GM23338 (cell line): ENCODE measurements around the gene MLLT3. TPM values are rescaled to one million over a fixed set of nuclear protein-coding genes. Genes with fewer than 3 reads are reported as not detected.

ENCODE experiments used
- ATAC-seq: fragments of 200-7000 bp; cut with Tn5 transposase; 3 replicates; pipeline ENCODE4 v1.9.1; 2020
- DNase-seq: peaks from one replicate; pipeline ENCODE4 v3.0.0-alpha.2; 2015; ENCODE audit warnings: low spot score
- H2AFZ ChIP-seq: fragments of 200-600 bp; sonication (generic); 2 replicates; pipeline ENCODE4 v1.8.0; 2016; ENCODE audit warnings: antibody characterized with exemption, mild to moderate bottlenecking, moderate library complexity
- H3F3A ChIP-seq: fragments of 200-600 bp; sonication (generic); replicated peaks from 2 replicates; pipeline ENCODE4 v1.8.0; 2017; ENCODE audit warnings: antibody characterized with exemption, mixed run types, low read depth
- H3K27ac ChIP-seq: fragments of 200-600 bp; sonication (generic); 2 replicates; pipeline ENCODE4 v1.6.1; 2016; ENCODE audit warnings: low read depth
- H3K27me3 ChIP-seq: fragments of 200-600 bp; sonication (generic); 2 replicates; pipeline ENCODE4 v1.8.0; 2016; ENCODE audit warnings: mild to moderate bottlenecking, mixed run types, moderate library complexity; ENCODE audit not compliant: insufficient read depth
- H3K36me3 ChIP-seq: fragments of 200-600 bp; sonication (generic); 2 replicates; pipeline ENCODE4 v1.8.0; 2016; ENCODE audit warnings: mild to moderate bottlenecking; ENCODE audit not compliant: insufficient read depth
- H3K4me1 ChIP-seq: fragments of 200-600 bp; sonication (generic); 2 replicates; pipeline ENCODE4 v1.8.0; 2016; ENCODE audit warnings: mild to moderate bottlenecking, moderate library complexity; ENCODE audit not compliant: insufficient read depth
- H3K4me2 ChIP-seq: fragments of 200-600 bp; sonication (generic); 2 replicates; pipeline ENCODE4 v1.7.1; 2017; ENCODE audit warnings: mixed run types
- H3K4me3 ChIP-seq: fragments of 200-600 bp; sonication (generic); 2 replicates; pipeline ENCODE4 v1.6.1; 2016; ENCODE audit warnings: mixed run types
- H3K79me2 ChIP-seq: fragments of 200-600 bp; sonication (generic); replicated peaks from 2 replicates; pipeline ENCODE4 v1.8.0; 2017; ENCODE audit warnings: mild to moderate bottlenecking; ENCODE audit not compliant: insufficient read depth
- H3K9me2 ChIP-seq: fragments of 200-600 bp; sonication (generic); 2 replicates; pipeline ENCODE4 v1.8.0; 2017; ENCODE audit not compliant: insufficient read depth
- H4K20me1 ChIP-seq: fragments of 200-600 bp; sonication (generic); replicated peaks from 2 replicates; pipeline ENCODE4 v1.8.0; 2017; ENCODE audit warnings: mild to moderate bottlenecking; ENCODE audit not compliant: insufficient read depth
- H3K27ac Mint-ChIP-seq: 2 replicates; pipeline ENCODE4 v1.8.0; 2020; ENCODE audit warnings: inconsistent platforms, mild to moderate bottlenecking, moderate library complexity, mixed read lengths
- H3K27me3 Mint-ChIP-seq: 3 replicates; pipeline ENCODE4 v1.8.0; 2022; ENCODE audit warnings: low read depth, mild to moderate bottlenecking, moderate library complexity, mixed read lengths, inconsistent platforms; ENCODE audit not compliant: insufficient read depth, poor library complexity
- H3K36me3 Mint-ChIP-seq: 3 replicates; pipeline ENCODE4 v1.8.0; 2021; ENCODE audit warnings: low read depth, mild to moderate bottlenecking, inconsistent platforms, moderate library complexity, mixed read lengths
- H3K4me1 Mint-ChIP-seq: 3 replicates; pipeline ENCODE4 v1.8.0; 2020; ENCODE audit warnings: mild to moderate bottlenecking, inconsistent platforms, mixed read lengths
- H3K4me3 Mint-ChIP-seq: 3 replicates; pipeline ENCODE4 v1.8.0; 2021; ENCODE audit warnings: moderate library complexity, mild to moderate bottlenecking, inconsistent platforms, mixed read lengths
- H3K9me3 Mint-ChIP-seq: 3 replicates; pipeline ENCODE4 v1.8.0; 2020; ENCODE audit warnings: moderate library complexity, mild to moderate bottlenecking, inconsistent platforms, mixed read lengths
- CREB1 ChIP-seq: fragments of 250-450 bp; sonication (Bioruptor Pico); IDR thresholded peaks from 2 replicates; pipeline ENCODE4 v1.5.0; 2020; ENCODE audit warnings: low read depth, mild to moderate bottlenecking, moderate library complexity
- EZH2 ChIP-seq: fragments of 200-600 bp; sonication (generic); IDR thresholded peaks from one replicate; pipeline ENCODE4 v1.8.0; 2017; ENCODE audit warnings: antibody characterized with exemption, mild to moderate bottlenecking, low read depth; ENCODE audit not compliant: unreplicated experiment
- EZH2phosphoT487 ChIP-seq: fragments of 200-600 bp; sonication (generic); IDR thresholded peaks from one replicate; pipeline ENCODE4 v1.8.1; 2018; ENCODE audit warnings: antibody characterized with exemption; ENCODE audit not compliant: unreplicated experiment
- JUNB ChIP-seq: IDR thresholded peaks from one replicate; pipeline ENCODE4 v1.6.1; 2016; ENCODE audit warnings: antibody characterized with exemption; ENCODE audit not compliant: unreplicated experiment
- NANOG ChIP-seq: IDR thresholded peaks from 2 replicates; pipeline ENCODE4 v1.6.1; 2016; ENCODE audit warnings: antibody characterized with exemption, borderline replicate concordance
- POLR2AphosphoS5 ChIP-seq: IDR thresholded peaks from 2 replicates; pipeline ENCODE4 v1.6.1; 2016; ENCODE audit warnings: antibody characterized with exemption, low read depth
- STAT1 ChIP-seq: IDR thresholded peaks from one replicate; pipeline ENCODE4 v1.6.1; 2016; ENCODE audit warnings: antibody characterized with exemption; ENCODE audit not compliant: unreplicated experiment
- ZNF114 ChIP-seq: fragments of 250-450 bp; sonication (Bioruptor Pico); IDR thresholded peaks from 2 replicates; pipeline ENCODE4 v1.5.0; 2020; ENCODE audit warnings: mild to moderate bottlenecking, moderate library complexity
- ZNF331 ChIP-seq: fragments of 250-450 bp; sonication (Bioruptor Pico); IDR thresholded peaks from 2 replicates; pipeline ENCODE4 v1.5.0; 2020; ENCODE audit warnings: low read depth, mild to moderate bottlenecking, moderate library complexity
- polyA plus RNA-seq: library from polyadenylated mRNA; unstranded; fragments of >200 nt; fragmentation: Nextera tagmentation; extraction: Ambion mirVana; gene quantifications from 2 replicates; pipeline ENCODE4 v1.2.1, GENCODE V29; 2016
- total RNA-seq: library from RNA; depleted of rRNA; stranded (reverse); fragments of >200 nt; shearing (Covaris generic); gene quantifications from 2 replicates; pipeline ENCODE4 v1.2.3, GENCODE V29; 2014
- TF ChIP-seq, protein P1 (sequence below): fragments of 250-450 bp; sonication (Bioruptor Pico); IDR thresholded peaks from 2 replicates; pipeline ENCODE4 v1.5.0; 2020; ENCODE audit warnings: mild to moderate bottlenecking, moderate library complexity
- TF ChIP-seq, protein P2 (sequence below): IDR thresholded peaks from one replicate; pipeline ENCODE4 v1.6.1; 2018; ENCODE audit warnings: antibody characterized with exemption; ENCODE audit not compliant: unreplicated experiment
- TF ChIP-seq, protein P3 (sequence below), 2 experiments: fragments of 200-600 bp in 1 of 2; sonication (generic) in 1 of 2; conservative IDR thresholded peaks; 2 replicates each; pipeline versions ENCODE4 v1.5.1 to v1.6.1; 2016 to 2017; ENCODE audit warnings: antibody characterized with exemption in 2 of 2, low read depth in 2 of 2, mild to moderate bottlenecking in 2 of 2, moderate library complexity in 1 of 2
- TF ChIP-seq, protein P4 (sequence below): IDR thresholded peaks from 2 replicates; pipeline ENCODE4 v1.6.1; 2016; ENCODE audit warnings: antibody characterized with exemption

Gene MLLT3
- total and polyA plus RNA-seq, 2 experiments from 2014 or later, result 7.5 to 9.5 TPM

DNA sequence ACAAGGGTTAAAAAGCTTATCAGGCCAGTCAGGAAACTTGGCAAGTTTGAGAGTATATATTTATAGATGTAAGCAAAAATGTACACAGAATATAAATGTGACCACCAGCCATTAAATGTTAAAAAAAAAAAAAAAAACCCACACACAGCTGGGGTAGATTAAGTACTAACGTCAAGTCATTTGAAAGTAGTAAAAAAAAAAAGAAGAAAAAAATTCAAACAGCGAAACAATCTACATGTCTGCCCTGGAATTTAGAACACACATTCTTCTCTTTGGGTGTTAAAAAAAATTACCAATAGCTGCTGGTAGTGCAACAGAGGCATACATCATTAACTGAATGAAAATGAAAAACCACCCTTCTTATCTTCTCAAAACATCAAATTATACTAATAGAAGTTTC lies 269.7 kb downstream of the MLLT3 start:
- Mint-ChIP-seq H3K36me3 (no peaks in the 10 kb centered on the region), H3K9me3 (no peaks in the 10 kb centered on the region), H3K27me3 (peaks cover 2% of the 10 kb centered on the region), H3K4me3 (no peak overlapping the region), H3K4me1 (peaks cover 49% of the 10 kb centered on the region), H3K27ac (no peak overlapping the region)
- Histone ChIP-seq H3K27ac (no peak overlapping the region), H3K27me3 (no peaks in the 10 kb centered on the region), H3K79me2 (no peaks in the 10 kb centered on the region), H3K36me3 (no peaks in the 10 kb centered on the region), H4K20me1 (no peaks in the 10 kb centered on the region), H2AFZ (no peak overlapping the region), H3K4me1 (peaks cover 21% of the 10 kb centered on the region), H3K4me2 (no peak overlapping the region), H3K9me2 (no peaks in the 10 kb centered on the region), H3F3A (no peaks in the 10 kb centered on the region), H3K4me3 (no peak overlapping the region)
- no peak for DNase-seq
- TF ChIP-seq, protein P1, sequence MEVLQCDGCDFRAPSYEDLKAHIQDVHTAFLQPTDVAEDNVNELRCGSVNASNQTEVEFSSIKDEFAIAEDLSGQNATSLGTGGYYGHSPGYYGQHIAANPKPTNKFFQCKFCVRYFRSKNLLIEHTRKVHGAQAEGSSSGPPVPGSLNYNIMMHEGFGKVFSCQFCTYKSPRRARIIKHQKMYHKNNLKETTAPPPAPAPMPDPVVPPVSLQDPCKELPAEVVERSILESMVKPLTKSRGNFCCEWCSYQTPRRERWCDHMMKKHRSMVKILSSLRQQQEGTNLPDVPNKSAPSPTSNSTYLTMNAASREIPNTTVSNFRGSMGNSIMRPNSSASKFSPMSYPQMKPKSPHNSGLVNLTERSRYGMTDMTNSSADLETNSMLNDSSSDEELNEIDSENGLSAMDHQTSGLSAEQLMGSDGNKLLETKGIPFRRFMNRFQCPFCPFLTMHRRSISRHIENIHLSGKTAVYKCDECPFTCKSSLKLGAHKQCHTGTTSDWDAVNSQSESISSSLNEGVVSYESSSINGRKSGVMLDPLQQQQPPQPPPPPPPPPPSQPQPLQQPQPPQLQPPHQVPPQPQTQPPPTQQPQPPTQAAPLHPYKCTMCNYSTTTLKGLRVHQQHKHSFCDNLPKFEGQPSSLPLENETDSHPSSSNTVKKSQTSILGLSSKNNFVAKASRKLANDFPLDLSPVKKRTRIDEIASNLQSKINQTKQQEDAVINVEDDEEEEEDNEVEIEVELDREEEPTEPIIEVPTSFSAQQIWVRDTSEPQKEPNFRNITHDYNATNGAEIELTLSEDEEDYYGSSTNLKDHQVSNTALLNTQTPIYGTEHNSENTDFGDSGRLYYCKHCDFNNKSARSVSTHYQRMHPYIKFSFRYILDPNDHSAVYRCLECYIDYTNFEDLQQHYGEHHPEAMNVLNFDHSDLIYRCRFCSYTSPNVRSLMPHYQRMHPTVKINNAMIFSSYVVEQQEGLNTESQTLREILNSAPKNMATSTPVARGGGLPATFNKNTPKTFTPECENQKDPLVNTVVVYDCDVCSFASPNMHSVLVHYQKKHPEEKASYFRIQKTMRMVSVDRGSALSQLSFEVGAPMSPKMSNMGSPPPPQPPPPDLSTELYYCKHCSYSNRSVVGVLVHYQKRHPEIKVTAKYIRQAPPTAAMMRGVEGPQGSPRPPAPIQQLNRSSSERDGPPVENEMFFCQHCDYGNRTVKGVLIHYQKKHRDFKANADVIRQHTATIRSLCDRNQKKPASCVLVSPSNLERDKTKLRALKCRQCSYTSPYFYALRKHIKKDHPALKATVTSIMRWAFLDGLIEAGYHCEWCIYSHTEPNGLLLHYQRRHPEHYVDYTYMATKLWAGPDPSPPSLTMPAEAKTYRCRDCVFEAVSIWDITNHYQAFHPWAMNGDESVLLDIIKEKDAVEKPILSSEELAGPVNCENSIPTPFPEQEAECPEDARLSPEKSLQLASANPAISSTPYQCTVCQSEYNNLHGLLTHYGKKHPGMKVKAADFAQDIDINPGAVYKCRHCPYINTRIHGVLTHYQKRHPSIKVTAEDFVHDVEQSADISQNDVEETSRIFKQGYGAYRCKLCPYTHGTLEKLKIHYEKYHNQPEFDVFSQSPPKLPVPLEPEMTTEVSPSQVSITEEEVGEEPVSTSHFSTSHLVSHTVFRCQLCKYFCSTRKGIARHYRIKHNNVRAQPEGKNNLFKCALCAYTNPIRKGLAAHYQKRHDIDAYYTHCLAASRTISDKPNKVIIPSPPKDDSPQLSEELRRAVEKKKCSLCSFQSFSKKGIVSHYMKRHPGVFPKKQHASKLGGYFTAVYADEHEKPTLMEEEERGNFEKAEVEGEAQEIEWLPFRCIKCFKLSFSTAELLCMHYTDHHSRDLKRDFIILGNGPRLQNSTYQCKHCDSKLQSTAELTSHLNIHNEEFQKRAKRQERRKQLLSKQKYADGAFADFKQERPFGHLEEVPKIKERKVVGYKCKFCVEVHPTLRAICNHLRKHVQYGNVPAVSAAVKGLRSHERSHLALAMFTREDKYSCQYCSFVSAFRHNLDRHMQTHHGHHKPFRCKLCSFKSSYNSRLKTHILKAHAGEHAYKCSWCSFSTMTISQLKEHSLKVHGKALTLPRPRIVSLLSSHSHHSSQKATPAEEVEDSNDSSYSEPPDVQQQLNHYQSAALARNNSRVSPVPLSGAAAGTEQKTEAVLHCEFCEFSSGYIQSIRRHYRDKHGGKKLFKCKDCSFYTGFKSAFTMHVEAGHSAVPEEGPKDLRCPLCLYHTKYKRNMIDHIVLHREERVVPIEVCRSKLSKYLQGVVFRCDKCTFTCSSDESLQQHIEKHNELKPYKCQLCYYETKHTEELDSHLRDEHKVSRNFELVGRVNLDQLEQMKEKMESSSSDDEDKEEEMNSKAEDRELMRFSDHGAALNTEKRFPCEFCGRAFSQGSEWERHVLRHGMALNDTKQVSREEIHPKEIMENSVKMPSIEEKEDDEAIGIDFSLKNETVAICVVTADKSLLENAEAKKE (CRISPR knock-in tag), result no peak
- TF ChIP-seq POLR2AphosphoS5 (no peak), JUNB (no peak), NANOG (no peak), EZH2 (no peak), STAT1 (no peak), ZNF114 (CRISPR knock-in tag) (no peak), ZNF331 (CRISPR knock-in tag) (no peak), CREB1 (CRISPR knock-in tag) (no peak), EZH2phosphoT487 (no peak)
- TF ChIP-seq, protein P2, sequence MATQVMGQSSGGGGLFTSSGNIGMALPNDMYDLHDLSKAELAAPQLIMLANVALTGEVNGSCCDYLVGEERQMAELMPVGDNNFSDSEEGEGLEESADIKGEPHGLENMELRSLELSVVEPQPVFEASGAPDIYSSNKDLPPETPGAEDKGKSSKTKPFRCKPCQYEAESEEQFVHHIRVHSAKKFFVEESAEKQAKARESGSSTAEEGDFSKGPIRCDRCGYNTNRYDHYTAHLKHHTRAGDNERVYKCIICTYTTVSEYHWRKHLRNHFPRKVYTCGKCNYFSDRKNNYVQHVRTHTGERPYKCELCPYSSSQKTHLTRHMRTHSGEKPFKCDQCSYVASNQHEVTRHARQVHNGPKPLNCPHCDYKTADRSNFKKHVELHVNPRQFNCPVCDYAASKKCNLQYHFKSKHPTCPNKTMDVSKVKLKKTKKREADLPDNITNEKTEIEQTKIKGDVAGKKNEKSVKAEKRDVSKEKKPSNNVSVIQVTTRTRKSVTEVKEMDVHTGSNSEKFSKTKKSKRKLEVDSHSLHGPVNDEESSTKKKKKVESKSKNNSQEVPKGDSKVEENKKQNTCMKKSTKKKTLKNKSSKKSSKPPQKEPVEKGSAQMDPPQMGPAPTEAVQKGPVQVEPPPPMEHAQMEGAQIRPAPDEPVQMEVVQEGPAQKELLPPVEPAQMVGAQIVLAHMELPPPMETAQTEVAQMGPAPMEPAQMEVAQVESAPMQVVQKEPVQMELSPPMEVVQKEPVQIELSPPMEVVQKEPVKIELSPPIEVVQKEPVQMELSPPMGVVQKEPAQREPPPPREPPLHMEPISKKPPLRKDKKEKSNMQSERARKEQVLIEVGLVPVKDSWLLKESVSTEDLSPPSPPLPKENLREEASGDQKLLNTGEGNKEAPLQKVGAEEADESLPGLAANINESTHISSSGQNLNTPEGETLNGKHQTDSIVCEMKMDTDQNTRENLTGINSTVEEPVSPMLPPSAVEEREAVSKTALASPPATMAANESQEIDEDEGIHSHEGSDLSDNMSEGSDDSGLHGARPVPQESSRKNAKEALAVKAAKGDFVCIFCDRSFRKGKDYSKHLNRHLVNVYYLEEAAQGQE, result no peak
- TF ChIP-seq, protein P3, sequence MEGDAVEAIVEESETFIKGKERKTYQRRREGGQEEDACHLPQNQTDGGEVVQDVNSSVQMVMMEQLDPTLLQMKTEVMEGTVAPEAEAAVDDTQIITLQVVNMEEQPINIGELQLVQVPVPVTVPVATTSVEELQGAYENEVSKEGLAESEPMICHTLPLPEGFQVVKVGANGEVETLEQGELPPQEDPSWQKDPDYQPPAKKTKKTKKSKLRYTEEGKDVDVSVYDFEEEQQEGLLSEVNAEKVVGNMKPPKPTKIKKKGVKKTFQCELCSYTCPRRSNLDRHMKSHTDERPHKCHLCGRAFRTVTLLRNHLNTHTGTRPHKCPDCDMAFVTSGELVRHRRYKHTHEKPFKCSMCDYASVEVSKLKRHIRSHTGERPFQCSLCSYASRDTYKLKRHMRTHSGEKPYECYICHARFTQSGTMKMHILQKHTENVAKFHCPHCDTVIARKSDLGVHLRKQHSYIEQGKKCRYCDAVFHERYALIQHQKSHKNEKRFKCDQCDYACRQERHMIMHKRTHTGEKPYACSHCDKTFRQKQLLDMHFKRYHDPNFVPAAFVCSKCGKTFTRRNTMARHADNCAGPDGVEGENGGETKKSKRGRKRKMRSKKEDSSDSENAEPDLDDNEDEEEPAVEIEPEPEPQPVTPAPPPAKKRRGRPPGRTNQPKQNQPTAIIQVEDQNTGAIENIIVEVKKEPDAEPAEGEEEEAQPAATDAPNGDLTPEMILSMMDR (conservative IDR thresholded peaks at IDR 0.05; ENCODE audit: low read depth in 2 of 2), result no peak
- TF ChIP-seq, protein P4, sequence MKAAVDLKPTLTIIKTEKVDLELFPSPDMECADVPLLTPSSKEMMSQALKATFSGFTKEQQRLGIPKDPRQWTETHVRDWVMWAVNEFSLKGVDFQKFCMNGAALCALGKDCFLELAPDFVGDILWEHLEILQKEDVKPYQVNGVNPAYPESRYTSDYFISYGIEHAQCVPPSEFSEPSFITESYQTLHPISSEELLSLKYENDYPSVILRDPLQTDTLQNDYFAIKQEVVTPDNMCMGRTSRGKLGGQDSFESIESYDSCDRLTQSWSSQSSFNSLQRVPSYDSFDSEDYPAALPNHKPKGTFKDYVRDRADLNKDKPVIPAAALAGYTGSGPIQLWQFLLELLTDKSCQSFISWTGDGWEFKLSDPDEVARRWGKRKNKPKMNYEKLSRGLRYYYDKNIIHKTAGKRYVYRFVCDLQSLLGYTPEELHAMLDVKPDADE, result no peak
- ATAC-seq, result no peak
